ENCODE measurements around the gene MAPK8. TPM values are rescaled to one million over a fixed set of nuclear protein-coding genes. Genes with fewer than 3 reads are reported as not detected.

The MAPK8 gene
- total and polyA plus RNA-seq, 9 of the 15 experiments (the other 6 are each of a cell fraction or from before 2014, with no cell fraction given) = 6.4 to 159 (median 71.0) TPM

- TF ChIP-seq ATF3 (IDR thresholded peaks at IDR 0.05) (no peak), ATF3 (CRISPR knock-in tag; conservative IDR thresholded peaks at IDR 0.05) (no peak), HMBOX1 (IDR thresholded peaks at IDR 0.05) (no peak), U2AF2 (optimal IDR thresholded peaks at IDR 0.05; ENCODE audit: low read depth, low read length) (no peak), MGA (IDR thresholded peaks at IDR 0.05) (no peak), NFE2 (IDR thresholded peaks at IDR 0.05; ENCODE audit: low read depth) (0 out of 2 replicates have a peak, but pooled peaks have one; percentile 8), ZBTB34 (CRISPR knock-in tag; IDR thresholded peaks at IDR 0.05) (no peak), SMC3 (conservative IDR thresholded peaks at IDR 0.05; ENCODE audit: insufficient read depth, low read depth, low read length) (peak; percentile 68; the same call in 1 of the 2 replicates), ZFP30 (CRISPR knock-in tag; IDR thresholded peaks at IDR 0.05; ENCODE audit: borderline replicate concordance) (no peak), TCF3 (CRISPR knock-in tag; IDR thresholded peaks at IDR 0.05) (no peak), PHF21A (IDR thresholded peaks at IDR 0.05; ENCODE audit: borderline replicate concordance, low read depth) (no peak), SMAD4 (CRISPR knock-in tag; conservative IDR thresholded peaks at IDR 0.05) (0 out of 2 replicates have a peak, but pooled peaks have one; percentile 45), ZNF384 (IDR thresholded peaks at IDR 0.05; ENCODE audit: low read depth, low read length) (no peak), RBFOX2 (IDR thresholded peaks at IDR 0.05; ENCODE audit: low read depth, low read length) (no peak)
Measured at GRCh38 chr10:48444266-48444665, 137.8 kb downstream of the MAPK8 start (continued).

Data from K562 (cell line).